Measurements from ENCODE around the gene PLAAT1.

DNA sequence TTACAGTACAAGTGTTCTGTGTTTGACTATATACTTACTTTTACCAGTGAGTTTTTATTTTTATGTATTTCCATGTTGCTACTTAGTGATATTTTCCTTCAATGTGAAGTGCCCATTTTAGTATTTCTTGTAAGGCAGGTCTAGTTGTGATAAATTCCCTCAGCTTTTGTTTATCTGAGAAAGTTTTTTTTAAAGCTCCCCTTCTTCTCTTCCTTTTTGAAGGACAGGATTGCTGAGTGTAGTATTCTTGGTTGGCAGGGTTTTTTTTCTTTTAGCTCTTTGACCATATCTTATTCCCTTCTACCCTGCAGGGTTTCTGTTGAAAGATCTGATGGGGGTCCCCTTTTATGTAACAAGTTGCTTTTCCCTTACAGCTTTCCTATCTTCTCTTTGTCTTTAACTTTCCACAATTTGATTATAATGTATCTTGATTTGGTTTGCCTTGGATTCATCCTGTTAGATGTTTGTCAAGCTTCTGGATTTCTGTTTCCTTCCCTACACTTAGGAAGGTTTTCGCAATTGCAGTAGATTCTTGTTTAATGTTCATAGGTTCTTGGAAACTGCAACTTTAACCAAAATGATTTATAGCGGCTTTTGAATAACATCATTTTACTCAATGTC lies 7.9 kb downstream of the PLAAT1 start:
- no peak for TF ChIP-seq POLR2A (IDR thresholded peaks at IDR 0.05)
- TF ChIP-seq, protein P1, sequence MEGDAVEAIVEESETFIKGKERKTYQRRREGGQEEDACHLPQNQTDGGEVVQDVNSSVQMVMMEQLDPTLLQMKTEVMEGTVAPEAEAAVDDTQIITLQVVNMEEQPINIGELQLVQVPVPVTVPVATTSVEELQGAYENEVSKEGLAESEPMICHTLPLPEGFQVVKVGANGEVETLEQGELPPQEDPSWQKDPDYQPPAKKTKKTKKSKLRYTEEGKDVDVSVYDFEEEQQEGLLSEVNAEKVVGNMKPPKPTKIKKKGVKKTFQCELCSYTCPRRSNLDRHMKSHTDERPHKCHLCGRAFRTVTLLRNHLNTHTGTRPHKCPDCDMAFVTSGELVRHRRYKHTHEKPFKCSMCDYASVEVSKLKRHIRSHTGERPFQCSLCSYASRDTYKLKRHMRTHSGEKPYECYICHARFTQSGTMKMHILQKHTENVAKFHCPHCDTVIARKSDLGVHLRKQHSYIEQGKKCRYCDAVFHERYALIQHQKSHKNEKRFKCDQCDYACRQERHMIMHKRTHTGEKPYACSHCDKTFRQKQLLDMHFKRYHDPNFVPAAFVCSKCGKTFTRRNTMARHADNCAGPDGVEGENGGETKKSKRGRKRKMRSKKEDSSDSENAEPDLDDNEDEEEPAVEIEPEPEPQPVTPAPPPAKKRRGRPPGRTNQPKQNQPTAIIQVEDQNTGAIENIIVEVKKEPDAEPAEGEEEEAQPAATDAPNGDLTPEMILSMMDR (IDR thresholded peaks at IDR 0.05): no peak

All from right lobe of liver (tissue), 4 donors.